ENCODE data around the gene TMEM50B. TPM values are rescaled to one million over a fixed set of nuclear protein-coding genes. Genes with fewer than 3 reads are reported as not detected.

The TMEM50B gene
- total and polyA plus RNA-seq, 2 donors (not counting 1 experiment from before 2014, with no cell fraction given): 28.4 to 60.8 TPM

DNA sequence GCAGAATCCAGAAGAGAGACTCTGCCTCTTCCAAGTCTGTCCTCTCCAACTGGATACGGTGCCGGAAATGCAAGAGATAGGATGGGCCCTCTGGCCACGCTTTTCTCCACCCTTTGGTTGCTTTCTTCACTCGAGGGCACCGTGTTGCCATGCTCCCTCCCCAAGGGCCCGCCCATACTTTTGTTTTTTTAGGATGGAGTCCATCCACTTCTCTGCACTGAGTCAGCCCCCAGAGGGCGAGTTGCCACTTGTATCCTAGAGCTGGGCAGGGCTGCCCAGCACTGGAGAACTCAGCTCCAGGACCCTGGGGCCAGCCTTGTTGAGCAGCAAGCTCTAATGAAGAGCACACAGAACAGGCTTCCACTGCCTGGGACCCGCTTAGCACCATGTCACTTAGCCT lies 51.1 kb downstream of the TMEM50B start:
- H3K9me3 ChIP-seq (ENCODE audit: control insufficient read depth, insufficient read depth, low read depth, low read length): no peaks in the 10 kb centered on the region
- H4K20me1 ChIP-seq (ENCODE audit: control insufficient read depth, extremely low read depth, insufficient read depth, low read length): no peaks in the 10 kb centered on the region
- peaks cover 22% of the 10 kb centered on the region for H3K36me3 ChIP-seq (ENCODE audit: control insufficient read depth, insufficient read depth, low read length)
- H3K27me3 ChIP-seq (ENCODE audit: control insufficient read depth, insufficient read depth, low read length): no peaks in the 10 kb centered on the region
- no peaks in the 10 kb centered on the region for H3K79me2 ChIP-seq (ENCODE audit: control insufficient read depth, insufficient read depth, low read length)
- no peak overlapping the region for H3K27ac ChIP-seq (ENCODE audit: insufficient read depth, low read length)
- H3K4me1 ChIP-seq (ENCODE audit: control insufficient read depth, extremely low read depth, insufficient read depth, low read length): no peaks in the 10 kb centered on the region
- H3K4me3 ChIP-seq (replicated peaks in 1 of 4; ENCODE audit: control extremely low read depth in 1 of 4, insufficient read depth in 1 of 4, low read depth in 3 of 4, low read length in 4 of 4): no peak overlapping the region
- H3K9ac ChIP-seq (ENCODE audit: insufficient read depth, low read length): no peak overlapping the region
- TF ChIP-seq, protein P1, sequence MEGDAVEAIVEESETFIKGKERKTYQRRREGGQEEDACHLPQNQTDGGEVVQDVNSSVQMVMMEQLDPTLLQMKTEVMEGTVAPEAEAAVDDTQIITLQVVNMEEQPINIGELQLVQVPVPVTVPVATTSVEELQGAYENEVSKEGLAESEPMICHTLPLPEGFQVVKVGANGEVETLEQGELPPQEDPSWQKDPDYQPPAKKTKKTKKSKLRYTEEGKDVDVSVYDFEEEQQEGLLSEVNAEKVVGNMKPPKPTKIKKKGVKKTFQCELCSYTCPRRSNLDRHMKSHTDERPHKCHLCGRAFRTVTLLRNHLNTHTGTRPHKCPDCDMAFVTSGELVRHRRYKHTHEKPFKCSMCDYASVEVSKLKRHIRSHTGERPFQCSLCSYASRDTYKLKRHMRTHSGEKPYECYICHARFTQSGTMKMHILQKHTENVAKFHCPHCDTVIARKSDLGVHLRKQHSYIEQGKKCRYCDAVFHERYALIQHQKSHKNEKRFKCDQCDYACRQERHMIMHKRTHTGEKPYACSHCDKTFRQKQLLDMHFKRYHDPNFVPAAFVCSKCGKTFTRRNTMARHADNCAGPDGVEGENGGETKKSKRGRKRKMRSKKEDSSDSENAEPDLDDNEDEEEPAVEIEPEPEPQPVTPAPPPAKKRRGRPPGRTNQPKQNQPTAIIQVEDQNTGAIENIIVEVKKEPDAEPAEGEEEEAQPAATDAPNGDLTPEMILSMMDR (conservative IDR thresholded peaks at IDR 0.05 in 1 of 2, IDR thresholded peaks at IDR 0.05 in 1 of 2; ENCODE audit: low read depth in 1 of 2, low read length in 2 of 2): no peak
- no peak for TF ChIP-seq EZH2 (IDR thresholded peaks at IDR 0.05; ENCODE audit: low read length, missing control alignments)
- no peak overlapping the region for H2AFZ ChIP-seq (ENCODE audit: low read length)
- no peak overlapping the region for H3K4me2 ChIP-seq (ENCODE audit: extremely low read depth, insufficient read depth, low read length)
- peak in 1 of 2 donors; percentile 17 for DNase-seq (ENCODE audit: low read depth in 2 of 2)

DNA sequence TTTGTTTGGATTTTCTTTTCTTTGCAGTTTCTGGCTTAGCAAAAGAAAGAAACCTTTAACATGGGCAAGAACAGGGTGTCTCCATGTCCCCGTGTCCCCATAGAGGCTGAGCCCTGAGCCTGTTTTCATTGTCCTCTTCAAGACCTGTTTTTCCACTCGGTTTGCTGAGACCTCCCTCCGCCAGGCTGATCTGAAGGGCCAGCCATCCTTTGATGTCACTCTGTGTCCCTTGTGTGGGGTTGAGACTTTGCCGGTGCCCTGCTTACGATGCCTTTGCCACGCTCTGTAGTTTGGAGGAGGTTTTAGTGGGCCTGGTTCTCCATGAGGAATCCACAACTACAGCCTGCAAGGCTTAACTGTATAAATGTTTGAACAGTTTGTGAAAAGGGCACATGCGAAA lies 52.7 kb downstream of the TMEM50B start:
- peaks cover 14% of the 10 kb centered on the region for H3K36me3 ChIP-seq (ENCODE audit: control insufficient read depth, insufficient read depth, low read length)
- H3K27me3 ChIP-seq (ENCODE audit: control insufficient read depth, insufficient read depth, low read length): no peaks in the 10 kb centered on the region
- no peaks in the 10 kb centered on the region for H3K9me3 ChIP-seq (ENCODE audit: control insufficient read depth, insufficient read depth, low read depth, low read length)
- H3K9ac ChIP-seq (ENCODE audit: insufficient read depth, low read length): no peak overlapping the region
- no peak for DNase-seq (ENCODE audit: low read depth in 2 of 2)
- H3K79me2 ChIP-seq (ENCODE audit: control insufficient read depth, insufficient read depth, low read length): no peaks in the 10 kb centered on the region
- TF ChIP-seq, protein P1 (conservative IDR thresholded peaks at IDR 0.05 in 1 of 2, IDR thresholded peaks at IDR 0.05 in 1 of 2; ENCODE audit: low read depth in 1 of 2, low read length in 2 of 2): no peak
- TF ChIP-seq EZH2 (IDR thresholded peaks at IDR 0.05; ENCODE audit: low read length, missing control alignments): no peak
- no peak overlapping the region for H3K4me2 ChIP-seq (ENCODE audit: extremely low read depth, insufficient read depth, low read length)
- no peak overlapping the region for H3K27ac ChIP-seq (ENCODE audit: insufficient read depth, low read length)
- H4K20me1 ChIP-seq (ENCODE audit: control insufficient read depth, extremely low read depth, insufficient read depth, low read length): no peaks in the 10 kb centered on the region
- no peaks in the 10 kb centered on the region for H3K4me1 ChIP-seq (ENCODE audit: control insufficient read depth, extremely low read depth, insufficient read depth, low read length)
- H3K4me3 ChIP-seq (replicated peaks in 1 of 4; ENCODE audit: control extremely low read depth in 1 of 4, insufficient read depth in 1 of 4, low read depth in 3 of 4, low read length in 4 of 4): no peak overlapping the region
- H2AFZ ChIP-seq (ENCODE audit: low read length): no peak overlapping the region

DNA sequence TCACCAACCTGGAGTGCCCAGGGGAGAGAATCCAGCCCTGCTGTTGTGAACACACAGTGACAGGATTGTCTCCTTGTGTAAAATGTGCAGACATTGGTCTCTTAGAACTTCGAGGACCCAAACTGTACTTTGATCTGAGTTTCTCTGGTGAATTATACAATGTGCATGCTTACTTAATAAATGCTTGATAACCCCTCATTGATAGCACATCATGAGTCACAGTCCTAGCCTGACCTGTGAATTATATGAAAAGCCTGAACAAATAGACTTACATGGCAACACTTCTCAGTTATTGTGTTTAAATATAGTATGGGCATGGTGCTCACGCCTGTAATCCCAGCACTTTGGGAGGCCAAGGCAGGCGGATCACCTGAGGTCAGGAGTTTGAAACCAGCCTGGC lies 53.9 kb downstream of the TMEM50B start:
- Histone ChIP-seq H3K4me1 (ENCODE audit: control insufficient read depth, extremely low read depth, insufficient read depth, low read length) (no peaks in the 10 kb centered on the region), H3K27me3 (ENCODE audit: control insufficient read depth, insufficient read depth, low read length) (no peaks in the 10 kb centered on the region), H3K4me2 (ENCODE audit: extremely low read depth, insufficient read depth, low read length) (no peak overlapping the region), H2AFZ (ENCODE audit: low read length) (no peak overlapping the region), H3K9ac (ENCODE audit: insufficient read depth, low read length) (no peak overlapping the region), H3K27ac (ENCODE audit: insufficient read depth, low read length) (no peak overlapping the region), H3K79me2 (ENCODE audit: control insufficient read depth, insufficient read depth, low read length) (no peaks in the 10 kb centered on the region), H3K36me3 (ENCODE audit: control insufficient read depth, insufficient read depth, low read length) (peaks cover 18% of the 10 kb centered on the region), H3K9me3 (ENCODE audit: control insufficient read depth, insufficient read depth, low read depth, low read length) (no peaks in the 10 kb centered on the region), H4K20me1 (ENCODE audit: control insufficient read depth, extremely low read depth, insufficient read depth, low read length) (no peaks in the 10 kb centered on the region), H3K4me3 (replicated peaks in 1 of 4; ENCODE audit: control extremely low read depth in 1 of 4, insufficient read depth in 1 of 4, low read depth in 3 of 4, low read length in 4 of 4) (no peak overlapping the region)
- no peak for DNase-seq (ENCODE audit: low read depth in 2 of 2)
- TF ChIP-seq, protein P1 (conservative IDR thresholded peaks at IDR 0.05 in 1 of 2, IDR thresholded peaks at IDR 0.05 in 1 of 2; ENCODE audit: low read depth in 1 of 2, low read length in 2 of 2): no peak
- no peak for TF ChIP-seq EZH2 (IDR thresholded peaks at IDR 0.05; ENCODE audit: low read length, missing control alignments)

Data from fibroblast of lung (primary cell).